GM19351 (cell line): ENCODE measurements around the gene EIF5AL1.
A peak's percentile ranks its signal among the peaks of the same experiment; 100 is the strongest.
"Not testable (repeated sequence)": the region's sequence is repeated elsewhere in the genome, so short reads cannot be mapped to it uniquely, and the experiment has no call there.

Experiments
- ATAC-seq: cut with Tn5 transposase; IDR thresholded peaks from one replicate; pipeline ENCODE4 v1.9.1; 2021; ENCODE audit warnings: mild to moderate bottlenecking, moderate library complexity; ENCODE audit not compliant: unreplicated experiment

The EIF5AL1 gene

GRCh38 chr10:79487296-79488194, 24.8 kb upstream of the EIF5AL1 start:
- peak; percentile 94 for ATAC-seq

- no peak for ATAC-seq
These were observed 24.0 kb upstream of the EIF5AL1 start for GRCh38 chr10:79488336-79488735.

GRCh38 chr10:79488870-79489269, 23.5 kb upstream of the EIF5AL1 start:
- ATAC-seq, result no peak

- ATAC-seq, result no peak
These were observed 21.8 kb upstream of the EIF5AL1 start for GRCh38 chr10:79490400-79491142.

GRCh38 chr10:79491143-79491835, 21.0 kb upstream of the EIF5AL1 start:
- ATAC-seq, result no peak

- ATAC-seq, result no peak
These were observed 20.1 kb upstream of the EIF5AL1 start for GRCh38 chr10:79492256-79492655.

- no peak for ATAC-seq
These were observed 19.5 kb upstream of the EIF5AL1 start for GRCh38 chr10:79492839-79493238.

GRCh38 chr10:79493806-79494205, 18.5 kb upstream of the EIF5AL1 start:
- no peak for ATAC-seq

GRCh38 chr10:79494871-79495705, 17.2 kb upstream of the EIF5AL1 start:
- no peak for ATAC-seq

- no peak for ATAC-seq
These were observed 16.5 kb upstream of the EIF5AL1 start for GRCh38 chr10:79495791-79496190.

- no peak for ATAC-seq
These were observed 15.4 kb upstream of the EIF5AL1 start for GRCh38 chr10:79496896-79497295.

- no peak for ATAC-seq
These were observed 14.0 kb upstream of the EIF5AL1 start for GRCh38 chr10:79498291-79498829.

- no peak for ATAC-seq
These were observed 9.6 kb upstream of the EIF5AL1 start for GRCh38 chr10:79502561-79503309.

GRCh38 chr10:79503787-79504186, 8.5 kb upstream of the EIF5AL1 start:
- ATAC-seq, result not testable (repeated sequence)

GRCh38 chr10:79504483-79504882, 7.8 kb upstream of the EIF5AL1 start:
- ATAC-seq, result not testable (repeated sequence)

GRCh38 chr10:79505328-79505727, 7.0 kb upstream of the EIF5AL1 start:
- ATAC-seq, result not testable (repeated sequence)

- peak; percentile 56 for ATAC-seq
These were observed 6.5 kb upstream of the EIF5AL1 start for GRCh38 chr10:79505829-79506228.

GRCh38 chr10:79507440-79508167, 4.7 kb upstream of the EIF5AL1 start:
- ATAC-seq, result no peak

- not testable (repeated sequence) for ATAC-seq
These were observed 4.1 kb upstream of the EIF5AL1 start for GRCh38 chr10:79508245-79508644.
